GM21515 (cell line): ENCODE data around the gene MTSS2.

ENCODE experiments used
- ATAC-seq: cut with Tn5 transposase; IDR thresholded peaks from one replicate; pipeline ENCODE4 v1.9.1; 2021; ENCODE audit not compliant: unreplicated experiment

MTSS2 gene

GRCh38 chr16:70687671-70688245, 1.9 kb upstream of the MTSS2 start:
- ATAC-seq: no peak

- no peak for ATAC-seq
Measured at GRCh38 chr16:70687102-70687511, 1.3 kb upstream of the MTSS2 start.

GRCh38 chr16:70686376-70687101, 686 bp upstream of the MTSS2 start:
- no peak for ATAC-seq

GRCh38 chr16:70685061-70685937, 554 bp downstream of the MTSS2 start:
- no peak for ATAC-seq

GRCh38 chr16:70684146-70685060, 1.4 kb downstream of the MTSS2 start:
- no peak for ATAC-seq

GRCh38 chr16:70683146-70683944, 2.5 kb downstream of the MTSS2 start:
- ATAC-seq: no peak

GRCh38 chr16:70682239-70683145, 3.4 kb downstream of the MTSS2 start:
- ATAC-seq: no peak

GRCh38 chr16:70681382-70682238, 4.2 kb downstream of the MTSS2 start:
- no peak for ATAC-seq

GRCh38 chr16:70680495-70681381, 5.1 kb downstream of the MTSS2 start:
- no peak for ATAC-seq

GRCh38 chr16:70679671-70680494, 6.0 kb downstream of the MTSS2 start:
- ATAC-seq: no peak

GRCh38 chr16:70678898-70679670, 6.8 kb downstream of the MTSS2 start:
- no peak for ATAC-seq

- no peak for ATAC-seq
Measured at GRCh38 chr16:70678121-70678897, 7.5 kb downstream of the MTSS2 start.

GRCh38 chr16:70677499-70678120, 8.2 kb downstream of the MTSS2 start:
- no peak for ATAC-seq
